OCI-LY3 (cell line): ENCODE data around the gene BTBD8.

Experiments used
- EZH2phosphoT487 ChIP-seq: fragments of 200-600 bp; shearing (Covaris generic); IDR thresholded peaks from 2 replicates; pipeline ENCODE4 v1.6.1; 2018; ENCODE audit warnings: antibody characterized with exemption, mixed run types, low read depth
- TF ChIP-seq, protein P1 (sequence below): fragments of 200-600, 300-600 bp; sonication (generic); IDR thresholded peaks from 2 replicates; pipeline ENCODE4 v1.5.1; 2014; ENCODE audit warnings: antibody characterized with exemption, low read length, low read depth

DNA sequence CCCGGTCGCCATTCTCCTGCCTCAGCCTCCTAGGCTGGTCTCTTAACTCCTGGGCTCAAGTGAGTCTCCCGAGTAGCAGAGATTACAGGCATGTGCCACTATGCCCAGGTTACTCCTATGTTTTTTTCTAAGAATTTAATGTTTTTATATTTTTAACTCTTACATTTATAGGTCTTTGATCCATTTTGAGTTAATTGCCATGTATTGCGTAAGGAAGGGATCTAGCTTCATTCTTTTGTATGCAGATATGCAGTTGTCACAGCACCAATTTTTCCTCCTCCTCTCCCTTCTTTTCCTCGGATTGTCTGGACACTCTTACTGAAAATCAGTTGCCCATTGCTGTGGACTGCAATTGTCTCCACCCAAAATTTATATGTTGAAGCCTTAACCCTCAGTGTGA lies 11.5 kb downstream of the BTBD8 start:
- no peak for TF ChIP-seq EZH2phosphoT487
- TF ChIP-seq, protein P1, sequence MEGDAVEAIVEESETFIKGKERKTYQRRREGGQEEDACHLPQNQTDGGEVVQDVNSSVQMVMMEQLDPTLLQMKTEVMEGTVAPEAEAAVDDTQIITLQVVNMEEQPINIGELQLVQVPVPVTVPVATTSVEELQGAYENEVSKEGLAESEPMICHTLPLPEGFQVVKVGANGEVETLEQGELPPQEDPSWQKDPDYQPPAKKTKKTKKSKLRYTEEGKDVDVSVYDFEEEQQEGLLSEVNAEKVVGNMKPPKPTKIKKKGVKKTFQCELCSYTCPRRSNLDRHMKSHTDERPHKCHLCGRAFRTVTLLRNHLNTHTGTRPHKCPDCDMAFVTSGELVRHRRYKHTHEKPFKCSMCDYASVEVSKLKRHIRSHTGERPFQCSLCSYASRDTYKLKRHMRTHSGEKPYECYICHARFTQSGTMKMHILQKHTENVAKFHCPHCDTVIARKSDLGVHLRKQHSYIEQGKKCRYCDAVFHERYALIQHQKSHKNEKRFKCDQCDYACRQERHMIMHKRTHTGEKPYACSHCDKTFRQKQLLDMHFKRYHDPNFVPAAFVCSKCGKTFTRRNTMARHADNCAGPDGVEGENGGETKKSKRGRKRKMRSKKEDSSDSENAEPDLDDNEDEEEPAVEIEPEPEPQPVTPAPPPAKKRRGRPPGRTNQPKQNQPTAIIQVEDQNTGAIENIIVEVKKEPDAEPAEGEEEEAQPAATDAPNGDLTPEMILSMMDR, result no peak
